Peyer's patch (tissue), 4 donors: Measurements from ENCODE around the gene LTBP1.

ENCODE experiments used
- CTCF ChIP-seq, 6 experiments: fragments of 450-650 bp in 4 of 6; fragments of 200-600 bp in 2 of 6; sonication (generic) in 1 of 6; IDR thresholded peaks; one replicate each; pipeline ENCODE4 v1.5.1; 2017 to 2019; ENCODE audit warnings: antibody characterized with exemption in 6 of 6, mild to moderate bottlenecking in 3 of 6, moderate library complexity in 1 of 6
- POLR2A ChIP-seq, 2 donors: fragments of 450-650 bp; IDR thresholded peaks; one replicate each; pipeline ENCODE4 v1.5.1; 2017; ENCODE audit warnings: antibody characterized with exemption in 2 of 2, mild to moderate bottlenecking in 2 of 2, moderate library complexity in 2 of 2

- TF ChIP-seq CTCF (IDR thresholded peaks at IDR 0.05) (no peak), POLR2A (IDR thresholded peaks at IDR 0.05) (no peak)
Measured at GRCh38 chr2:33351781-33352180, 405.0 kb downstream of the LTBP1 start.
